DOHH2 (cell line): Measurements from ENCODE around the gene LILRB4.
"Not testable (repeated sequence)": the region's sequence is repeated elsewhere in the genome, so short reads cannot be mapped to it uniquely, and the experiment has no call there.

Experiments used
- H3F3A ChIP-seq: fragments of 200-600 bp; sonication (generic), shearing (Covaris generic); 2 replicates; pipeline ENCODE4 v1.6.0; 2016; ENCODE audit warnings: antibody characterized with exemption, mild to moderate bottlenecking; ENCODE audit not compliant: control insufficient read depth, insufficient read depth
- H3K27ac ChIP-seq: fragments of 200-600 bp; sonication (generic); 2 replicates; pipeline ENCODE4 v1.5.1; 2014; ENCODE audit warnings: low read depth, mild to moderate bottlenecking, low read length, moderate library complexity
- H3K27me3 ChIP-seq: fragments of 200-600 bp; sonication (generic); 2 replicates; pipeline ENCODE4 v1.6.1; 2014; ENCODE audit warnings: mild to moderate bottlenecking, low read length, mixed read lengths; ENCODE audit not compliant: control insufficient read depth
- H3K36me3 ChIP-seq: fragments of 200-600 bp; sonication (generic); 2 replicates; pipeline ENCODE4 v1.6.1; 2014; ENCODE audit warnings: mild to moderate bottlenecking, low read length, moderate library complexity, mixed read lengths; ENCODE audit not compliant: control insufficient read depth
- H3K4me1 ChIP-seq: fragments of 200-600 bp; sonication (generic); 2 replicates; pipeline ENCODE4 v1.6.1; 2014; ENCODE audit warnings: mild to moderate bottlenecking, low read length, mixed read lengths; ENCODE audit not compliant: control insufficient read depth
- H3K4me2 ChIP-seq: fragments of 200-600 bp; sonication (generic); 2 replicates; pipeline ENCODE4 v1.6.0; 2014; ENCODE audit warnings: mild to moderate bottlenecking, low read length, moderate library complexity
- H3K4me3 ChIP-seq: fragments of 200-600 bp; sonication (generic); 2 replicates; pipeline ENCODE4 v1.5.1; 2014; ENCODE audit warnings: mild to moderate bottlenecking, low read length, mixed read lengths
- H3K79me2 ChIP-seq: fragments of 200-600 bp; sonication (generic); 2 replicates; pipeline ENCODE4 v1.6.1; 2014; ENCODE audit warnings: mild to moderate bottlenecking, low read length, mixed read lengths; ENCODE audit not compliant: control insufficient read depth
- H3K9me2 ChIP-seq: fragments of 200-600 bp; sonication (generic); replicated peaks from 2 replicates; pipeline ENCODE4 v1.6.1; 2014; ENCODE audit warnings: mild to moderate bottlenecking, low read length, mixed read lengths; ENCODE audit not compliant: control insufficient read depth
- H3K9me3 ChIP-seq: fragments of 200-600 bp; sonication (generic); 2 replicates; pipeline ENCODE4 v1.6.1; 2014; ENCODE audit warnings: antibody characterized with exemption, low read length, mixed read lengths; ENCODE audit not compliant: control insufficient read depth, insufficient read depth
- H4K20me1 ChIP-seq: fragments of 200-600 bp; sonication (generic); 2 replicates; pipeline ENCODE4 v1.6.0; 2014; ENCODE audit warnings: low read depth, mild to moderate bottlenecking, antibody characterized with exemption, low read length, moderate library complexity; ENCODE audit not compliant: control insufficient read depth, insufficient read depth
- CTCF ChIP-seq: fragments of 200-600 bp; sonication (generic); IDR thresholded peaks from one replicate; pipeline ENCODE4 v1.5.1; 2014; ENCODE audit warnings: antibody characterized with exemption, mild to moderate bottlenecking, low read depth, low read length; ENCODE audit not compliant: poor library complexity, severe bottlenecking
- EZH2phosphoT487 ChIP-seq: fragments of 200-600 bp; sonication (generic); IDR thresholded peaks from 2 replicates; pipeline ENCODE4 v1.6.1; 2017; ENCODE audit warnings: borderline replicate concordance, mild to moderate bottlenecking, antibody characterized with exemption, low read length, moderate library complexity, mixed read lengths

Gene LILRB4

DNA sequence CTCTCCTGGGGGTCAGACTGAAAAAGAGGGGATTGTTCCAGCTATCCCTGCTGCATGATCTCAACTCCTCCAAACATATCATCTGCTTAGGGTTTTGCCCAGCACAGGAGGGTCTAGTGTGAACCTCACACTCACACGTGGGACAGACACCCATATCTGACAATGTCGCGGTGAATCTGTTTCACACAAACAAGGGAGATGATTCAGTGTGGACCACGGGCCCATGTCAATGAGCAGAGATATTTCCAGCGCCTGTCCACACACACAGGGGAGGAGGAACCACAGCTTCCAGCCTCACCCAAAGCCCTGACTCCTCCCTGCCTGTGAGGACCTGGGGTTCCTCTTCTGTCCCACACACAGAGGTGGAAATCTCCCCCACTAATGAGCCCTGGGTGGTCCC lies 31.9 kb downstream of the LILRB4 start:
- Histone ChIP-seq H3K27ac (no peak overlapping the region), H3K4me2 (no peak overlapping the region), H4K20me1 (no peaks in the 10 kb centered on the region), H3K4me3 (no peak overlapping the region), H3K9me3 (no peaks in the 10 kb centered on the region), H3F3A (no peaks in the 10 kb centered on the region), H3K79me2 (no peaks in the 10 kb centered on the region), H3K27me3 (peaks cover 4% of the 10 kb centered on the region; the same call in 1 of the 2 replicates), H3K4me1 (no peaks in the 10 kb centered on the region), H3K9me2 (no peaks in the 10 kb centered on the region), H3K36me3 (no peaks in the 10 kb centered on the region)
- TF ChIP-seq EZH2phosphoT487 (no peak), CTCF (no peak)

DNA sequence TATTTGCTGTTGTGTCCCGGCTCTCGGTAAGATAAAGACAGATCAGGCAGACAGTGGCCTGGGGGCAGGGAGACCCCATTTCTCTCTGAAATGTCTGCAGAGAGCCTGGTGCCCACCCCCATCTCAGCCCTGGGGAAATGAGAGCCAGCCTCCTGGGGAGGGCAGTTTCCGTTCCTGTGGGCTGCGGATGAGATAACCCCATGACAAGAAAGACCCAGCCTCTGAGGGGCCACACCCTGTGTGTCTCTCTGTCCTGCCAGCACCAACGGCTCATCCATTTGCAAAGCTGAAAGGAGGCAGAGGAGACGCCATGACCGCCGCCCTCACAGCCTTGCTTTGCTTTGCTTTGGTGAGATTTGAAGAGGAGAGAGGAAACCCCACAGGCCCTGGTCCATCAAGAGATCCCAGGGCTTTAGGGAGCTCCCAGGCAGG lies 33.3 kb downstream of the LILRB4 start:
- H3K27ac ChIP-seq, result no peak overlapping the region
- TF ChIP-seq CTCF, result no peak
- no peak for TF ChIP-seq EZH2phosphoT487
- no peak overlapping the region for H3K4me3 ChIP-seq
- H3K4me2 ChIP-seq, result no peak overlapping the region
- H3F3A ChIP-seq, result no peaks in the 10 kb centered on the region
- H3K79me2 ChIP-seq, result no peaks in the 10 kb centered on the region
- H3K9me2 ChIP-seq, result no peaks in the 10 kb centered on the region
- H4K20me1 ChIP-seq, result no peaks in the 10 kb centered on the region
- peaks cover 4% of the 10 kb centered on the region; the same call in 1 of the 2 replicates for H3K27me3 ChIP-seq
- no peaks in the 10 kb centered on the region for H3K36me3 ChIP-seq
- H3K9me3 ChIP-seq, result no peaks in the 10 kb centered on the region
- H3K4me1 ChIP-seq, result no peaks in the 10 kb centered on the region

GRCh38 chr19:54696766-54697165 lies 34.0 kb downstream of the LILRB4 start:
- Histone ChIP-seq H3K4me3 (no peak overlapping the region), H4K20me1 (no peaks in the 10 kb centered on the region), H3K27ac (no peak overlapping the region), H3F3A (no peaks in the 10 kb centered on the region), H3K79me2 (no peaks in the 10 kb centered on the region), H3K9me3 (no peaks in the 10 kb centered on the region), H3K4me1 (no peaks in the 10 kb centered on the region), H3K9me2 (no peaks in the 10 kb centered on the region), H3K4me2 (no peak overlapping the region), H3K36me3 (no peaks in the 10 kb centered on the region), H3K27me3 (peaks cover 4% of the 10 kb centered on the region; the same call in 1 of the 2 replicates)
- TF ChIP-seq EZH2phosphoT487 (no peak), CTCF (no peak)

- not testable (repeated sequence) for H3K4me1 ChIP-seq, H3K27me3 ChIP-seq, H4K20me1 ChIP-seq, H3K27ac ChIP-seq, H3K79me2 ChIP-seq, H3K36me3 ChIP-seq, H3K9me3 ChIP-seq, H3F3A ChIP-seq, H3K9me2 ChIP-seq, H3K4me2 ChIP-seq, H3K4me3 ChIP-seq
Observed at GRCh38 chr19:54697716-54698115, 34.9 kb downstream of the LILRB4 start.
